Liver (tissue), 9 donors: ENCODE measurements around the gene NBEA. TPM values are rescaled to one million over a fixed set of nuclear protein-coding genes. Genes with fewer than 3 reads are reported as not detected.

Source experiments
- DNase-seq: peaks from one replicate; pipeline ENCODE4 v3.0.0-alpha.2; 2017; ENCODE audit warnings: low spot score
- H3K27ac ChIP-seq, 2 donors: one replicate each; pipeline ENCODE4 v1.7.0; 2013; ENCODE audit warnings: inconsistent platforms in 2 of 2, low read length in 2 of 2, control low read depth in 1 of 2, low read depth in 1 of 2, mild to moderate bottlenecking in 1 of 2
- H3K27me3 ChIP-seq, 4 donors: one replicate each; pipeline versions ENCODE4 v1.6.1 to v1.7.0; 2013; ENCODE audit warnings: low read length in 3 of 4, inconsistent platforms in 1 of 4, mild to moderate bottlenecking in 1 of 4, moderate library complexity in 1 of 4; ENCODE audit not compliant: control insufficient read depth in 4 of 4, insufficient read depth in 4 of 4
- H3K36me3 ChIP-seq, 4 donors: one replicate each; pipeline versions ENCODE4 v1.6.1 to v1.7.0; 2013; ENCODE audit warnings: low read length in 3 of 4, mild to moderate bottlenecking in 3 of 4, low read depth in 1 of 4, moderate library complexity in 1 of 4; ENCODE audit not compliant: control insufficient read depth in 4 of 4, insufficient read depth in 3 of 4
- H3K4me1 ChIP-seq, 4 donors: one replicate each; pipeline versions ENCODE4 v1.6.1 to v1.7.0; 2013; ENCODE audit warnings: low read length in 3 of 4, mild to moderate bottlenecking in 3 of 4, moderate library complexity in 1 of 4; ENCODE audit not compliant: control insufficient read depth in 4 of 4, insufficient read depth in 4 of 4
- H3K4me3 ChIP-seq, 3 donors: one replicate each; pipeline versions ENCODE4 v1.6.1 to v1.7.0; 2013; ENCODE audit warnings: low read length in 3 of 3, control low read depth in 1 of 3, low read depth in 1 of 3, mild to moderate bottlenecking in 1 of 3
- H3K9ac ChIP-seq, 2 donors: one replicate each; pipeline ENCODE4 v1.7.0; 2013; ENCODE audit warnings: low read length in 2 of 2, mild to moderate bottlenecking in 2 of 2, moderate library complexity in 2 of 2, control low read depth in 1 of 2, low read depth in 1 of 2
- H3K9me3 ChIP-seq, 4 donors: one replicate each; pipeline versions ENCODE4 v1.6.1 to v1.7.0; 2013; ENCODE audit warnings: low read length in 3 of 4; ENCODE audit not compliant: control insufficient read depth in 4 of 4
- HNF4G ChIP-seq: IDR thresholded peaks from 2 replicates; pipeline ENCODE4 v1.6.1; 2016; ENCODE audit warnings: antibody characterized with exemption
- JUND ChIP-seq, 2 donors: IDR thresholded peaks; 2 replicates each; pipeline ENCODE4 v1.6.1; 2016; ENCODE audit warnings: antibody characterized with exemption in 2 of 2
- NR2F2 ChIP-seq: IDR thresholded peaks from 2 replicates; pipeline ENCODE4 v1.6.1; 2016; ENCODE audit warnings: antibody characterized with exemption
- SP1 ChIP-seq: IDR thresholded peaks from 2 replicates; pipeline ENCODE4 v1.6.1; 2018; ENCODE audit warnings: antibody characterized with exemption, mild to moderate bottlenecking
- TAF1 ChIP-seq: conservative IDR thresholded peaks from 2 replicates; pipeline ENCODE4 v1.6.1; 2016; ENCODE audit warnings: antibody characterized with exemption, mild to moderate bottlenecking
- WGBS: extraction: QIAGEN DNeasy Blood & Tissue Kit; methylation state at CpG from one replicate; pipeline ENCODE4 v1.1.7; 2013; 5-methylcytosine and 5-hydroxymethylcytosine counted together
- polyA plus RNA-seq, 2 donors: library from polyadenylated mRNA; stranded (reverse) in 1 of 2; unstranded in 1 of 2; fragments of 200-250 nt in 1 of 2; fragments of >200 nt in 1 of 2; fragmentation: Nextera tagmentation in 1 of 2; extraction: Ambion mirVana in 1 of 2; gene quantifications; one replicate each; pipeline versions ENCODE4 v1.2.1 to v1.2.3, GENCODE V29; 2013 to 2015
- total RNA-seq, 2 donors: library from RNA; depleted of rRNA; stranded (reverse); fragments of >200 nt; gene quantifications; one replicate each; pipeline ENCODE4 v1.2.3, GENCODE V29; 2014
- TF ChIP-seq, protein P1 (sequence below): IDR thresholded peaks from 2 replicates; pipeline ENCODE4 v1.6.1; 2016; ENCODE audit warnings: antibody characterized with exemption
- TF ChIP-seq, protein P2 (sequence below): IDR thresholded peaks from 2 replicates; pipeline ENCODE4 v1.6.1; 2016; ENCODE audit warnings: antibody characterized with exemption
- TF ChIP-seq, protein P3 (sequence below): IDR thresholded peaks from 2 replicates; pipeline ENCODE4 v1.6.1; 2016; ENCODE audit warnings: antibody characterized with exemption, mild to moderate bottlenecking
- donor health status: healthy.
- donor health status: healthy.
- donor health status: healthy.
- donor health status: healthy.
- donor health status: healthy.

Gene NBEA
- total and polyA plus RNA-seq, 4 donors, result 0.24 to 3.5 (median 1.4) TPM

DNA sequence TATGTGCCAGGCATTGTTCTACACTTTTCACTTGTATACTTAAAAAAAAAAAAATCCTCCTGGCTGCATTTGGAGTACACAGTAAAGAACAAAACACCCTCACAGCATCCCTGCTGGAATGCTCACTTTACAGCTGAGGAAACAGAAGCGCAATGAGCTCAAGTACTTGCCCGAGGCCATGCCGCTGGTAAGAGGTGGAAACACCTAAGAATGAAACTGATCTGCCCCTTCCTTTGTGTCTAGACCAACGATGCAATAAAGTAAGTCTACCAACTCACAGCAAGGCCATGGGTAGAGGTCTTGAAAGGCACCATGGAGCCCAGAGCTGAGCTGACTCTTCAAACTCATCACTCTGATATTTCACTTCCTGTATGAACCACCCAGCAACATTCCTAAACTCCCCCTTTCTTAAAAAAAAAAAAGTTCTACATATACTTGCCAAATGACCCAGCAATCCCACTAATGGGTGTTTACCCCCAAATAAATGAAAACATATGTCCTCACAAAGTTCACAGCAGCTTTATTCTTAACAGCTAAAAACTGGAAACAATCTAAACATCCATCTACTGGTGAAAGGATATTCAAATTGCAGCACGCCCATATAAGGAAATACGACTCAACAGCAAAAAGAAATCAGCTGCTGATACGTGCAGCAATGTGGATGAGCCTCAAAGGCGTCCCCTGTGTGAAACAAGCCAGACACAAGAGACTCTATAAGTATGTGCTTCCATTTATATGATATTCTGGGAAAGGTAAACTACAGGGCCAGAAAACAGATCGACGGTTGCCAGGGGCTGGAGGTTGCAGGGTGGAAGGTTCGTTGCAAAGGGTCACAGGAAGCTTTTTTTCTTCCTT lies 771.1 kb downstream of the NBEA start (continued):
- TF ChIP-seq, protein P1, sequence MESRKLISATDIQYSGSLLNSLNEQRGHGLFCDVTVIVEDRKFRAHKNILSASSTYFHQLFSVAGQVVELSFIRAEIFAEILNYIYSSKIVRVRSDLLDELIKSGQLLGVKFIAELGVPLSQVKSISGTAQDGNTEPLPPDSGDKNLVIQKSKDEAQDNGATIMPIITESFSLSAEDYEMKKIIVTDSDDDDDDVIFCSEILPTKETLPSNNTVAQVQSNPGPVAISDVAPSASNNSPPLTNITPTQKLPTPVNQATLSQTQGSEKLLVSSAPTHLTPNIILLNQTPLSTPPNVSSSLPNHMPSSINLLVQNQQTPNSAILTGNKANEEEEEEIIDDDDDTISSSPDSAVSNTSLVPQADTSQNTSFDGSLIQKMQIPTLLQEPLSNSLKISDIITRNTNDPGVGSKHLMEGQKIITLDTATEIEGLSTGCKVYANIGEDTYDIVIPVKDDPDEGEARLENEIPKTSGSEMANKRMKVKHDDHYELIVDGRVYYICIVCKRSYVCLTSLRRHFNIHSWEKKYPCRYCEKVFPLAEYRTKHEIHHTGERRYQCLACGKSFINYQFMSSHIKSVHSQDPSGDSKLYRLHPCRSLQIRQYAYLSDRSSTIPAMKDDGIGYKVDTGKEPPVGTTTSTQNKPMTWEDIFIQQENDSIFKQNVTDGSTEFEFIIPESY, result no peak
- TF ChIP-seq JUND (IDR thresholded peaks at IDR 0.05) (no peak), SP1 (no peak)
- TF ChIP-seq, protein P2, sequence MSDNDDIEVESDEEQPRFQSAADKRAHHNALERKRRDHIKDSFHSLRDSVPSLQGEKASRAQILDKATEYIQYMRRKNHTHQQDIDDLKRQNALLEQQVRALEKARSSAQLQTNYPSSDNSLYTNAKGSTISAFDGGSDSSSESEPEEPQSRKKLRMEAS, result no peak

DNA sequence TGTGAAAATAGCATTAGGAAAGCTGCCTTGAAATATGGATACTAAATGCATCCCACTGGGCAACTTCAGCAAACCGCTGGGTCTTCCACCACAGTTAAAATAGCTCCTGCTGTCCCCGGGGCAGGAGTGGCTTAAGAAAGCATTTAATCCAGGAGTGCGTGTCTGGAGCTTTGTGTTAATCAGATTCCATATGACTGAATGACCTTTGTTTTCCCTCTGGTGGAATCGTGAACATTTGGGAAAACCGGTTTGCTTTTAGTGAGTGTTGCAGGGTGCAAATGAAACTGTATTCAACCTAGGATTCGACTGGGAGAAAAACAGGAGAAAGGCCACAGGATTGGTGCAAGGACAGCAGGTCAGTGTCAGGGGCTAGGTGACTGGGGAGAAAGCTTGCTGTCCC lies 772.1 kb downstream of the NBEA start:
- H3K9ac ChIP-seq, result no peak overlapping the region
- H3K27ac ChIP-seq, result no peak overlapping the region
- H3K9me3 ChIP-seq, result no peaks in the 10 kb centered on the region
- no peak for DNase-seq
- H3K4me3 ChIP-seq, result no peak overlapping the region
- no peak for TF ChIP-seq NR2F2
- TF ChIP-seq, protein P3, sequence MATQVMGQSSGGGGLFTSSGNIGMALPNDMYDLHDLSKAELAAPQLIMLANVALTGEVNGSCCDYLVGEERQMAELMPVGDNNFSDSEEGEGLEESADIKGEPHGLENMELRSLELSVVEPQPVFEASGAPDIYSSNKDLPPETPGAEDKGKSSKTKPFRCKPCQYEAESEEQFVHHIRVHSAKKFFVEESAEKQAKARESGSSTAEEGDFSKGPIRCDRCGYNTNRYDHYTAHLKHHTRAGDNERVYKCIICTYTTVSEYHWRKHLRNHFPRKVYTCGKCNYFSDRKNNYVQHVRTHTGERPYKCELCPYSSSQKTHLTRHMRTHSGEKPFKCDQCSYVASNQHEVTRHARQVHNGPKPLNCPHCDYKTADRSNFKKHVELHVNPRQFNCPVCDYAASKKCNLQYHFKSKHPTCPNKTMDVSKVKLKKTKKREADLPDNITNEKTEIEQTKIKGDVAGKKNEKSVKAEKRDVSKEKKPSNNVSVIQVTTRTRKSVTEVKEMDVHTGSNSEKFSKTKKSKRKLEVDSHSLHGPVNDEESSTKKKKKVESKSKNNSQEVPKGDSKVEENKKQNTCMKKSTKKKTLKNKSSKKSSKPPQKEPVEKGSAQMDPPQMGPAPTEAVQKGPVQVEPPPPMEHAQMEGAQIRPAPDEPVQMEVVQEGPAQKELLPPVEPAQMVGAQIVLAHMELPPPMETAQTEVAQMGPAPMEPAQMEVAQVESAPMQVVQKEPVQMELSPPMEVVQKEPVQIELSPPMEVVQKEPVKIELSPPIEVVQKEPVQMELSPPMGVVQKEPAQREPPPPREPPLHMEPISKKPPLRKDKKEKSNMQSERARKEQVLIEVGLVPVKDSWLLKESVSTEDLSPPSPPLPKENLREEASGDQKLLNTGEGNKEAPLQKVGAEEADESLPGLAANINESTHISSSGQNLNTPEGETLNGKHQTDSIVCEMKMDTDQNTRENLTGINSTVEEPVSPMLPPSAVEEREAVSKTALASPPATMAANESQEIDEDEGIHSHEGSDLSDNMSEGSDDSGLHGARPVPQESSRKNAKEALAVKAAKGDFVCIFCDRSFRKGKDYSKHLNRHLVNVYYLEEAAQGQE, result no peak
- H3K4me1 ChIP-seq, result no peaks in the 10 kb centered on the region
- no peaks in the 10 kb centered on the region for H3K36me3 ChIP-seq
- 89% methylated on average over 6 of the region's 6 CpGs for WGBS
- H3K27me3 ChIP-seq, result peaks cover 0 to 4% (median 0%) of the 10 kb centered on the region in 4 donors

DNA sequence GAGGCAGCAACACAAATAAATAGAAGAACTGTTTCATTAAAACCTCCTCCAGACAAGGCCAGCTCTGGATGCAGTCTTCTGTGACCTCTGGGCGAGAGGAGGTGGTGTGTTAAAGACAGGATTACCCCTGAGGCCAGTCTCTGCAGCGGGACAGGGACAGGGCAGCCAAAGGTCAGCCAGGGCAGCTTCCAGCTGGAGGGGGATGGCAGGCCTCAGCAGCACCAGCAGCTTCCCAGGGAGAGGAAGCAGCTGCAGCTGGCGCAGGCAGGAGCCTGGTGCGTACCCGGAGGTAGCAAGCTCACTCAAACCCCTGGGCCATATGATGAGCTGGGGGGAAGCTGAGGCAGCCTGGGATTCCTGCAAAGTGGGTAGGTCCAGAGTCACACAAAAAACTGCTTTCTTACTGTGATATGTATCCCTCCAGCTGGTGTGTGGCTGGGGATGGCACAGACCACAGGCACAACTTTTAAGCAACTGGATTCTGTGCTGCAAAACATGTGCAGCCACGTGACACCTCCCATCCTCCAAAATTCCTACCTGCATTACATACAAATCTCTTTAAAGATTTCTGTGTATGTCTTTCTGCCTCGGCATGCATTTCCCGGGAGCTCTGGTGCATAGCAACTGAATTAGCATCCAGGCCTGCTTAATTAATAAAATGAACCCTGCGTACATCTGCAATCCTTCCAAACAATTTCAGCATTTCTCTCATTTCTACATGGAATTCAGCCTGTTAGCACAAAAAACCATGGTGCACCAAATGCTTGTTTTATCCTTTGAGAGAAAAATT lies 772.7 kb downstream of the NBEA start:
- Histone ChIP-seq H3K9ac (no peak overlapping the region), H3K4me1 (no peaks in the 10 kb centered on the region), H3K9me3 (no peaks in the 10 kb centered on the region), H3K27ac (no peak overlapping the region), H3K27me3 (peaks cover 0 to 4% (median 0%) of the 10 kb centered on the region in 4 donors), H3K36me3 (no peaks in the 10 kb centered on the region), H3K4me3 (no peak overlapping the region)
- 82% methylated on average over 9 of the region's 9 CpGs for WGBS
- no peak for TF ChIP-seq HNF4G
- no peak for TF ChIP-seq SP1
- TF ChIP-seq, protein P1, result no peak
- peak; percentile 23 for TF ChIP-seq NR2F2
- no peak for TF ChIP-seq TAF1
- TF ChIP-seq, protein P2, result no peak
- DNase-seq, result no peak
